B cell (primary cell): Measurements from ENCODE around the gene OR5B21. TPM values are rescaled to one million over a fixed set of nuclear protein-coding genes. Genes with fewer than 3 reads are reported as not detected.

Source experiments
- ATAC-seq: fragments of 200-7000 bp; cut with Tn5 transposase; one replicate; pipeline ENCODE4 v1.10.0; 2021; ENCODE audit warnings: low read depth, mild to moderate bottlenecking, moderate number of reproducible peaks, moderate library complexity
- CTCF ChIA-PET: fragments of 350-600 bp; sonication (Branson Sonifier 250); formaldehyde crosslinking; loops from one replicate; lab custom pipeline; 2021; ENCODE audit warnings: antibody characterized with exemption, inconsistent platforms; lab: Charles Lee
- POLR2A ChIA-PET: fragments of 350-600 bp; sonication (Branson Sonifier 250); formaldehyde crosslinking; loops from one replicate; lab custom pipeline; 2021; ENCODE audit warnings: antibody characterized with exemption; lab: Charles Lee
- DNase-seq: peaks from one replicate; pipeline ENCODE4 v3.0.0; 2013
- H2AFZ ChIP-seq: 2 replicates; pipeline ENCODE4 v1.6.1; 2012; ENCODE audit warnings: mild to moderate bottlenecking, low read depth, low read length; ENCODE audit not compliant: insufficient read depth, poor library complexity, severe bottlenecking
- H3K27ac ChIP-seq, 2 donors: 1 replicate in 1 of 2; 2 replicates in 1 of 2; pipeline ENCODE4 v1.5.1; 2012 to 2013; ENCODE audit warnings: low read length in 2 of 2, mild to moderate bottlenecking in 2 of 2, moderate library complexity in 1 of 2
- H3K27me3 ChIP-seq, 4 experiments: fragments of 200-600 bp in 1 of 4; sonication (generic) in 1 of 4; replicated peaks in 1 of 4; 1 replicate in 2 of 4; 2 replicates in 2 of 4; pipeline versions ENCODE4 v1.6.1 to v1.7.0; 2013 to 2016; ENCODE audit warnings: low read length in 3 of 4, mild to moderate bottlenecking in 2 of 4, mixed read lengths in 1 of 4, moderate library complexity in 1 of 4; ENCODE audit not compliant: insufficient read depth in 4 of 4, control insufficient read depth in 3 of 4; ENCODE audit errors: control extremely low read depth in 1 of 4
- H3K36me3 ChIP-seq, 2 experiments: replicated peaks in 1 of 2; 1 replicate in 1 of 2; 2 replicates in 1 of 2; pipeline versions ENCODE4 v1.6.1 to v1.7.1; 2013; ENCODE audit warnings: low read length in 1 of 2; ENCODE audit not compliant: insufficient read depth in 2 of 2, control insufficient read depth in 1 of 2; ENCODE audit errors: control extremely low read depth in 1 of 2, extremely low read depth in 1 of 2
- H3K4me1 ChIP-seq, 2 donors: fragments of 200-600 bp in 1 of 2; sonication (generic) in 1 of 2; 1 replicate in 1 of 2; 2 replicates in 1 of 2; pipeline versions ENCODE4 v1.5.1 to v1.6.1; 2013 to 2017; ENCODE audit warnings: low read length in 2 of 2; ENCODE audit not compliant: control insufficient read depth in 2 of 2, insufficient read depth in 2 of 2
- H3K4me2 ChIP-seq: replicated peaks from 2 replicates; pipeline ENCODE3; 2012; ENCODE audit warnings: mild to moderate bottlenecking, low read depth, low read length; ENCODE audit not compliant: poor library complexity, severe bottlenecking
- H3K4me3 ChIP-seq, 5 experiments: fragments of 200-600 bp in 1 of 5; sonication (generic) in 1 of 5; 1 replicate in 3 of 5; 2 replicates in 2 of 5; pipeline versions ENCODE4 v1.5.1 to v1.7.0; 2011 to 2016; ENCODE audit warnings: low read length in 4 of 5, mild to moderate bottlenecking in 4 of 5, low read depth in 2 of 5, control low read depth in 1 of 5, moderate library complexity in 1 of 5; ENCODE audit not compliant: insufficient read depth in 1 of 5; ENCODE audit errors: control extremely low read depth in 1 of 5, extremely low read depth in 1 of 5
- H3K79me2 ChIP-seq: fragments of 200-600 bp; sonication (generic); one replicate; pipeline ENCODE4 v1.6.0; 2016; ENCODE audit warnings: low read length; ENCODE audit not compliant: control insufficient read depth, insufficient read depth
- H3K9ac ChIP-seq: fragments of 200-600 bp; sonication (generic); 2 replicates; pipeline ENCODE4 v1.6.1; 2017; ENCODE audit warnings: mild to moderate bottlenecking, low read length, moderate library complexity
- H3K9me3 ChIP-seq, 3 donors: one replicate each; pipeline versions ENCODE4 v1.6.1 to v1.7.1; 2013; ENCODE audit warnings: low read length in 2 of 3; ENCODE audit not compliant: control insufficient read depth in 2 of 3, insufficient read depth in 1 of 3; ENCODE audit errors: control extremely low read depth in 1 of 3
- H4K20me1 ChIP-seq: 2 replicates; pipeline ENCODE4 v1.6.0; 2012; ENCODE audit warnings: mild to moderate bottlenecking, low read length; ENCODE audit not compliant: insufficient read depth, control insufficient read depth, poor library complexity, severe bottlenecking
- H3K27ac Mint-ChIP-seq: one replicate; pipeline ENCODE4 v1.8.0; 2021; ENCODE audit warnings: mixed read lengths
- H3K27me3 Mint-ChIP-seq: one replicate; pipeline ENCODE4 v1.8.0; 2021; ENCODE audit warnings: mixed read lengths
- H3K4me1 Mint-ChIP-seq: one replicate; pipeline ENCODE4 v1.8.0; 2021; ENCODE audit warnings: mixed read lengths
- H3K4me3 Mint-ChIP-seq: one replicate; pipeline ENCODE4 v1.8.0; 2021; ENCODE audit warnings: mixed read lengths
- H3K9me3 Mint-ChIP-seq: one replicate; pipeline ENCODE4 v1.8.0; 2022; ENCODE audit warnings: mixed read lengths; ENCODE audit not compliant: insufficient read depth
- EZH2 ChIP-seq: IDR thresholded peaks from 2 replicates; pipeline ENCODE4 v1.6.1; 2012; ENCODE audit warnings: borderline replicate concordance, low read depth, mild to moderate bottlenecking, moderate library complexity, low read length; ENCODE audit not compliant: insufficient read depth, poor library complexity, severe bottlenecking
- WGBS: methylation state at CpG from one replicate; pipeline ENCODE4 v1.1.5; 2013; ENCODE audit warnings: missing lambda C conversion rate; ENCODE audit not compliant: insufficient coverage; 5-methylcytosine and 5-hydroxymethylcytosine counted together
- intact Hi-C: fragments of 100-400 bp; cut with micrococcal nuclease; formaldehyde crosslinking; loops from one replicate; pipeline ENCODE4 v1.10.0; 2022
- polyA plus RNA-seq: library from polyadenylated mRNA; depleted of rRNA; stranded (reverse); fragments of >200 nt; gene quantifications from 2 replicates; pipeline ENCODE4 v1.2.3, GENCODE V29; 2012
- total RNA-seq, 2 donors: library from RNA; stranded (reverse); fragments of 120-200 nt in 1 of 2; gene quantifications; 1 replicate in 1 of 2; 2 replicates in 1 of 2; pipeline versions ENCODE4 v1.2.3 to v1.2.4, GENCODE V29; 2013 to 2022
- TF ChIP-seq, protein P1 (sequence below): fragments of 200-600 bp; IDR thresholded peaks from one replicate; pipeline ENCODE4 v1.8.0; 2022; ENCODE audit warnings: antibody characterized with exemption, mild to moderate bottlenecking

OR5B21 gene
- total and polyA plus RNA-seq, 2 donors (not counting 1 experiment from before 2014, with no cell fraction given) = 0.10 to 0.74 TPM

DNA sequence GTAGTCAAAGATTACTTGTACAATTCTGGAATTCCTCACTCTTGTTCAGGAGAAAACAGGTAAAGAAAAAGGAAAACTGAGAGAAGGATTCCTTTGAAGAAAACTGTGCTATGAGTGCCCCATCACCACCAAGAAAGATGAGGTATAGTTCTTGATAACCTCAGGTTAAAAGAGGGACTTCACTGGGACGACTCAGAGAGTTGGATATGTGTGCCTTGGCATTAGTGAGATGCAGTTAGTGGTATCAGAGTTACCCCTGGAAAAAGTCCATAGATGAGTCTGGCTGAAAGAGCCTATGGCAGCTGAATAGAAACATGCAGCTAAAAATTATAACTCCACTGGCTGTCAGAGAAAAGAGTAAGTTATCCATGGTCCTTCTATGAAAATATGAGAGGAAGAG is 38.9 kb upstream of the OR5B21 start:
- Mint-ChIP-seq H3K4me1 (no peaks in the 10 kb centered on the region), H3K27ac (no peak overlapping the region), H3K9me3 (no peaks in the 10 kb centered on the region), H3K4me3 (no peak overlapping the region), H3K27me3 (no peaks in the 10 kb centered on the region)
- H4K20me1 ChIP-seq = no peaks in the 10 kb centered on the region
- H3K27me3 ChIP-seq = no peaks in the 10 kb centered on the region
- no peak overlapping the region for H2AFZ ChIP-seq
- ATAC-seq (no peak), DNase-seq (no peak)
- ChIA-PET CTCF (interaction anchor here (1.2 kb wide), 2 partner anchors 20 to 22 kb away, joined by 3 to 5 read pairs; no protein-coding TSS in a partner anchor), POLR2A (no interaction called here)
- peaks cover 2% of the 10 kb centered on the region for H3K79me2 ChIP-seq
- no peak overlapping the region for H3K4me3 ChIP-seq
- intact Hi-C loops = no loop called here
- WGBS = no CpG with 5 or more reads among the region's 1 CpG
- H3K4me2 ChIP-seq = no peak overlapping the region
- H3K9me3 ChIP-seq = no peaks in the 10 kb centered on the region
- no peak overlapping the region for H3K27ac ChIP-seq
- H3K36me3 ChIP-seq = peaks cover 10 to 89% of the 10 kb centered on the region in 2 experiments
- no peak overlapping the region for H3K9ac ChIP-seq
- H3K4me1 ChIP-seq = no peaks in the 10 kb centered on the region
- TF ChIP-seq, protein P1, sequence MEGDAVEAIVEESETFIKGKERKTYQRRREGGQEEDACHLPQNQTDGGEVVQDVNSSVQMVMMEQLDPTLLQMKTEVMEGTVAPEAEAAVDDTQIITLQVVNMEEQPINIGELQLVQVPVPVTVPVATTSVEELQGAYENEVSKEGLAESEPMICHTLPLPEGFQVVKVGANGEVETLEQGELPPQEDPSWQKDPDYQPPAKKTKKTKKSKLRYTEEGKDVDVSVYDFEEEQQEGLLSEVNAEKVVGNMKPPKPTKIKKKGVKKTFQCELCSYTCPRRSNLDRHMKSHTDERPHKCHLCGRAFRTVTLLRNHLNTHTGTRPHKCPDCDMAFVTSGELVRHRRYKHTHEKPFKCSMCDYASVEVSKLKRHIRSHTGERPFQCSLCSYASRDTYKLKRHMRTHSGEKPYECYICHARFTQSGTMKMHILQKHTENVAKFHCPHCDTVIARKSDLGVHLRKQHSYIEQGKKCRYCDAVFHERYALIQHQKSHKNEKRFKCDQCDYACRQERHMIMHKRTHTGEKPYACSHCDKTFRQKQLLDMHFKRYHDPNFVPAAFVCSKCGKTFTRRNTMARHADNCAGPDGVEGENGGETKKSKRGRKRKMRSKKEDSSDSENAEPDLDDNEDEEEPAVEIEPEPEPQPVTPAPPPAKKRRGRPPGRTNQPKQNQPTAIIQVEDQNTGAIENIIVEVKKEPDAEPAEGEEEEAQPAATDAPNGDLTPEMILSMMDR = no peak
- no peak for TF ChIP-seq EZH2

GRCh38 chr11:58531865-58532341 is 24.0 kb upstream of the OR5B21 start:
- Histone ChIP-seq H3K9me3 (no peaks in the 10 kb centered on the region), H3K79me2 (peaks cover 14% of the 10 kb centered on the region), H2AFZ (no peak overlapping the region), H3K4me1 (peaks cover 12 to 16% of the 10 kb centered on the region in 2 donors), H3K36me3 (peaks cover 0 to 40% of the 10 kb centered on the region in 2 experiments), H4K20me1 (no peaks in the 10 kb centered on the region), H3K4me3 (no peak overlapping the region), H3K4me2 (no peak overlapping the region), H3K27ac (no peak overlapping the region), H3K9ac (no peak overlapping the region), H3K27me3 (no peaks in the 10 kb centered on the region)
- DNase-seq (no peak), ATAC-seq (no peak)
- Mint-ChIP-seq H3K9me3 (no peaks in the 10 kb centered on the region), H3K4me1 (peaks cover 47% of the 10 kb centered on the region), H3K4me3 (no peak overlapping the region), H3K27ac (no peak overlapping the region), H3K27me3 (no peaks in the 10 kb centered on the region)
- ChIA-PET CTCF (interaction anchor here (0.9 to 1.3 kb wide), 2 partner anchors 8 to 784 kb away, joined by 3 to 5 read pairs; no protein-coding TSS in a partner anchor), POLR2A (no interaction called here)
- 95% methylated on average over 25 of the region's 25 CpGs for WGBS
- TF ChIP-seq, protein P1 = no peak
- no peak for TF ChIP-seq EZH2
- intact Hi-C loops = no loop called here
